GM23248 (cell line): ENCODE results near the gene FSIP1. TPM values are rescaled to one million over a fixed set of nuclear protein-coding genes. Genes with fewer than 3 reads are reported as not detected.

Source experiments
- DNase-seq: peaks from one replicate; pipeline ENCODE4 v3.0.0-alpha.2; 2015
- H2AFZ ChIP-seq: fragments of 200-600 bp; sonication (generic); 2 replicates; pipeline ENCODE4 v1.6.1; 2016; ENCODE audit warnings: antibody characterized with exemption
- H3F3A ChIP-seq: fragments of 200-600 bp; sonication (generic); 2 replicates; pipeline ENCODE4 v1.6.1; 2016; ENCODE audit warnings: mild to moderate bottlenecking, antibody characterized with exemption, mixed run types; ENCODE audit not compliant: insufficient read depth
- H3K27ac ChIP-seq: fragments of 200-600 bp; sonication (generic); 2 replicates; pipeline ENCODE4 v1.5.1; 2016; ENCODE audit warnings: mild to moderate bottlenecking
- H3K27me3 ChIP-seq: fragments of 200-600 bp; sonication (generic); replicated peaks from 2 replicates; pipeline ENCODE4 v1.6.1; 2016; ENCODE audit warnings: mild to moderate bottlenecking; ENCODE audit not compliant: insufficient read depth
- H3K36me3 ChIP-seq: fragments of 200-600 bp; sonication (generic); 2 replicates; pipeline ENCODE4 v1.6.1; 2016; ENCODE audit warnings: low read depth, mild to moderate bottlenecking
- H3K4me1 ChIP-seq: fragments of 200-600 bp; sonication (generic); 2 replicates; pipeline ENCODE4 v1.6.1; 2016; ENCODE audit warnings: mild to moderate bottlenecking; ENCODE audit not compliant: insufficient read depth
- H3K4me2 ChIP-seq: fragments of 200-600 bp; sonication (generic); one replicate; pipeline ENCODE4 v1.6.1; 2016; ENCODE audit warnings: mild to moderate bottlenecking; ENCODE audit not compliant: unreplicated experiment
- H3K4me3 ChIP-seq: fragments of 200-600 bp; sonication (generic); 2 replicates; pipeline ENCODE4 v1.5.1; 2016; ENCODE audit warnings: mild to moderate bottlenecking
- H3K79me2 ChIP-seq: fragments of 200-600 bp; sonication (generic); 2 replicates; pipeline ENCODE4 v1.6.1; 2016; ENCODE audit warnings: mild to moderate bottlenecking; ENCODE audit not compliant: insufficient read depth
- H3K9ac ChIP-seq: fragments of 200-600 bp; sonication (generic); 2 replicates; pipeline ENCODE4 v1.6.1; 2016; ENCODE audit warnings: mild to moderate bottlenecking
- H3K9me2 ChIP-seq: fragments of 200-600 bp; sonication (generic); 2 replicates; pipeline ENCODE4 v1.6.1; 2016; ENCODE audit warnings: mixed run types, mild to moderate bottlenecking, moderate library complexity; ENCODE audit not compliant: insufficient read depth
- H3K9me3 ChIP-seq: fragments of 200-600 bp; sonication (generic); one replicate; pipeline ENCODE4 v1.6.1; 2017; ENCODE audit warnings: low read depth
- H4K20me1 ChIP-seq: fragments of 200-600 bp; sonication (generic); 2 replicates; pipeline ENCODE4 v1.6.0; 2016; ENCODE audit not compliant: insufficient read depth
- EZH2 ChIP-seq: fragments of 200-600 bp; sonication (generic); IDR thresholded peaks from 2 replicates; pipeline ENCODE4 v1.6.1; 2018; ENCODE audit warnings: antibody characterized with exemption, mild to moderate bottlenecking; ENCODE audit not compliant: insufficient read depth, poor library complexity, severe bottlenecking
- EZH2phosphoT487 ChIP-seq: fragments of 200-600 bp; sonication (generic); IDR thresholded peaks from 2 replicates; pipeline ENCODE4 v1.6.1; 2018; ENCODE audit warnings: antibody characterized with exemption, moderate library complexity, mild to moderate bottlenecking, low read depth; ENCODE audit not compliant: insufficient read depth
- WGBS, 2 experiments: methylation state at CpG; one replicate each; pipeline ENCODE4 v1.1.6; 2015 to 2017; ENCODE audit warnings: low lambda C conversion rate in 2 of 2, low coverage in 1 of 2; ENCODE audit errors: missing lambda C conversion rate in 2 of 2; 5-methylcytosine and 5-hydroxymethylcytosine counted together
- in situ Hi-C: fragments of 300-500 bp; cut with MboI; formaldehyde crosslinking; loops from 2 replicates; pipeline ENCODE4 v1.15.0; 2020
- polyA plus RNA-seq: library from polyadenylated mRNA; unstranded; fragments of >200 nt; fragmentation: Nextera tagmentation; extraction: Ambion mirVana; gene quantifications from 2 replicates; pipeline ENCODE4 v1.2.1, GENCODE V29; 2016
- total RNA-seq: library from RNA; depleted of rRNA; stranded (reverse); fragments of >200 nt; shearing (Covaris generic); gene quantifications from 2 replicates; pipeline ENCODE4 v1.2.3, GENCODE V29; 2014; rRNA removed

FSIP1 gene
- total and polyA plus RNA-seq, 2 experiments from 2014 or later: 2.4 TPM

DNA sequence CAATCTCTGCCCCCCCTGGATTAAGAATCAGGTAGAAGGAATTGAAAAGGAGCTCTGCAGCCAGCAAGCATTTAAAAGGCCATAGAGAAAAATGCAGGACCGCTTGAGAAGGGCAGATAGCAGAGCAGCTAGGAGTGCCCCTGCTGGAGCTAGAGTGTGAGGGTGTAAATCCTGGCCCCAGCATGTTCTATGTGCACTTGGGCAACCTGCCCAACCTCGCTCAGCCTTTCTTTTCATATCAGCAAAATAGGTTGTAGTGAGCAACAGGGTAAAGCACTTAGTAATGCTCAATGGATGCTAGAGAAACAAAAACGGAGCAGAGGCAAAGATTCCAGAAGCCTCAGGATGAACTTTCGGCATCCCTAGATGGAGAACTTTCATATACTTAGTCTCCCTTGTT lies 226.8 kb downstream of the FSIP1 start:
- TF ChIP-seq EZH2: no peak
- no peak for TF ChIP-seq EZH2phosphoT487
- in situ Hi-C loops: no loop called here

DNA sequence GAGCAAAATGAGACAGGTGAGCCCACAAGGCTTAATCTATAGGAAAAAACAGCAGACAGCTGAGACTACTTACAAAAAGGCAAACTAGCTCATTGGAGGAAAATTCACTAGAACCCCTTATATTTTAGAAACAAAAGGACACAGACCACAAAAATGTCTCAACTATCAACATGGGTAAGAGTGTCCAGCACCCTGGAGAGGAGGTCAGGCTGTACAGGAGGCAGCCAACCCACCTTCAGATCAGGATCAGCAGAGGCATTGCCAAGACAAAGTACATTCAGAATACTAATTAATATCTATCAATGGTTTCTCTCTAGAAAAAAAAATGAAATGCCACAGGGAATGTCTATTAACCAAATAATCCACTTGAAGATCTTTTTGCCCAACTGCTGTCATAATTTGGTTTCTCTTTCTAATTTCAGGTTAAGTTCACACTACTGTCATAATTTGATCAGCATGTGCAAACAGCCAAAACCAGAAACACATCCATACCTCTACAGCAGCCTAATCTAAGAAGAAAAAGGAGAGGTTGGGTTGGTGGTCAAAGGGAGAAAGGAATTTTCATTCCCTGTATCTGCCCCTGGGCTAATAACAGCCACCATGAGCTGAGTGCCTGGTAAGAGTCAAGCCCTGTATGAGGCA lies 227.8 kb downstream of the FSIP1 start:
- no peak overlapping the region for H3K27ac ChIP-seq
- H3K4me1 ChIP-seq: no peaks in the 10 kb centered on the region
- no peaks in the 10 kb centered on the region for H4K20me1 ChIP-seq
- no peaks in the 10 kb centered on the region for H3F3A ChIP-seq
- no peaks in the 10 kb centered on the region for H3K9me2 ChIP-seq
- no peak overlapping the region for H3K4me3 ChIP-seq
- no peak for DNase-seq
- H3K79me2 ChIP-seq: no peaks in the 10 kb centered on the region
- H2AFZ ChIP-seq: no peak overlapping the region
- no peak overlapping the region for H3K4me2 ChIP-seq
- H3K27me3 ChIP-seq: no peaks in the 10 kb centered on the region
- H3K36me3 ChIP-seq: no peaks in the 10 kb centered on the region
- no peaks in the 10 kb centered on the region for H3K9me3 ChIP-seq
- no peak overlapping the region for H3K9ac ChIP-seq
- in situ Hi-C loops: no loop called here
- TF ChIP-seq EZH2phosphoT487 (no peak), EZH2 (no peak)

More for the DNA sequence above, 226.8 kb downstream of the FSIP1 start:
- Histone ChIP-seq H3K9me3 (no peaks in the 10 kb centered on the region), H3K9ac (no peak overlapping the region), H3K9me2 (no peaks in the 10 kb centered on the region), H3K4me3 (no peak overlapping the region), H3K27me3 (no peaks in the 10 kb centered on the region), H3K27ac (no peak overlapping the region), H4K20me1 (no peaks in the 10 kb centered on the region), H3F3A (no peaks in the 10 kb centered on the region), H3K36me3 (no peaks in the 10 kb centered on the region), H3K79me2 (no peaks in the 10 kb centered on the region), H3K4me2 (no peak overlapping the region), H2AFZ (no peak overlapping the region), H3K4me1 (no peaks in the 10 kb centered on the region)
- 91 to 94% methylated on average over 4 of the region's 4 CpGs for WGBS, 2 experiments
- no peak for DNase-seq

DNA sequence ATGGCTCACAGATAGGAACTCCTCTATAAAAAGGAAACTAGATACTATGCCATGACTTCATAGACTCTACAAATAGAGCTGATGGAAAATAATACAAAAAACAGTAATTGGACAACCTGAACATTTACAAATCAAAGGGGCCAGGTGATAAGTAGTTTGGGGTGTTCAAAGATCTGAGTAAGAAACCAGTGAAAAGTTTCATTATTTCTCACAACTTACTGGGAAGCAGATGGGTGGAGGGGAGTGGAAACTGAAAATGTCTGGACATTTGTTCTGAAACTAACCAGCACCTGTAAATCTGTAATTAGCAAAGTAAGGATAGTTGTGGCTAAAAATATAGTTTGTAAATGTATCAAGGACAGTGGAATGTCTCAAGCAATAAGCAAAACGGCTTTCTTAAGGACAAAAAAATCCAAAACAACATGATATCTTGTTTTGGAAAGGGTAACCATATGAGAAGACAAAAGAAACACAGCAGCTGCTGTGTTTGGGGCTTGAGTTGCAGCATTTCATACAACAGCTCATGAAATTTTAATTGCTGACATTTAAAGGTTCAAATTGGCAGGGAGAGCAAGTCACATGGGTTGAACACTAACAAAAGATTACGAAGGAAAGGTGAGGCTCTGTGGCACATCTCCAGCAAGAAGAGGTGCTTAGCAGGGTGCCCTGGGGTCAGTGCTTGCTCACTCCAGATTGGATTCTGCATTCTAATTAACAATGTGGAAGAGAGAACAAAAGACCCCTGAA lies 228.5 kb downstream of the FSIP1 start:
- TF ChIP-seq EZH2: no peak
- no peak for TF ChIP-seq EZH2phosphoT487
- whole genome bisulfite sequencing, 2 experiments: 33 to 45% methylated on average over 2 of the region's 2 CpGs
- Histone ChIP-seq H3K79me2 (no peaks in the 10 kb centered on the region), H3F3A (no peaks in the 10 kb centered on the region), H3K27ac (no peak overlapping the region), H3K9me3 (no peaks in the 10 kb centered on the region), H3K4me3 (no peak overlapping the region), H3K4me2 (no peak overlapping the region), H3K9ac (no peak overlapping the region), H3K9me2 (no peaks in the 10 kb centered on the region), H3K4me1 (no peaks in the 10 kb centered on the region), H3K36me3 (no peaks in the 10 kb centered on the region), H3K27me3 (no peaks in the 10 kb centered on the region), H2AFZ (no peak overlapping the region; the same call in 1 of the 2 replicates), H4K20me1 (no peaks in the 10 kb centered on the region)
- in situ Hi-C loops: no loop called here
- no peak for DNase-seq

DNA sequence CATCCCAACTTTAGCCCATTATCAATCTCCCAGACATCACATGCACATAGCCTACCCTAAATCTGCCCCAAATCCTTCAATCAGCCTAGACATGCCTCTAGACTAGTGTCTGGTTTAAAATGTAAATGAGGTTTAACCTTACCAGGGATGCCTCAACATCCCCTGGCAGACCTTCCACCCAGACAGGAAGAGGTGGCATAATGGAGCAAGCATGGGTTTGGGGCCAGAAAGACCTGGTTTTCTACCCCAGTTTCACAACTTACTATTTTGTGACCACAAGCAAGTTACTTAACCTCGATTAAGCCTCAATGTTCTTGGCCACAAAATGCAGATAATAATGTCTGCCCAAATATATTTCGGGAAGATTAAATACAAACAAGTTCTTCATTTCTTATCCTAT lies 230.1 kb downstream of the FSIP1 start:
- no peak for DNase-seq
- Histone ChIP-seq H3F3A (no peaks in the 10 kb centered on the region), H3K27me3 (no peaks in the 10 kb centered on the region), H3K4me2 (no peak overlapping the region), H3K9ac (no peak overlapping the region), H2AFZ (no peak overlapping the region), H4K20me1 (no peaks in the 10 kb centered on the region), H3K4me3 (no peak overlapping the region), H3K36me3 (no peaks in the 10 kb centered on the region), H3K9me3 (no peaks in the 10 kb centered on the region), H3K79me2 (no peaks in the 10 kb centered on the region), H3K4me1 (no peaks in the 10 kb centered on the region), H3K9me2 (no peaks in the 10 kb centered on the region), H3K27ac (no peak overlapping the region)
- TF ChIP-seq EZH2phosphoT487: no peak
- no peak for TF ChIP-seq EZH2
- WGBS, 2 experiments: 53 to 56% methylated on average over 2 of the region's 2 CpGs
- in situ Hi-C loops: no loop called here

DNA sequence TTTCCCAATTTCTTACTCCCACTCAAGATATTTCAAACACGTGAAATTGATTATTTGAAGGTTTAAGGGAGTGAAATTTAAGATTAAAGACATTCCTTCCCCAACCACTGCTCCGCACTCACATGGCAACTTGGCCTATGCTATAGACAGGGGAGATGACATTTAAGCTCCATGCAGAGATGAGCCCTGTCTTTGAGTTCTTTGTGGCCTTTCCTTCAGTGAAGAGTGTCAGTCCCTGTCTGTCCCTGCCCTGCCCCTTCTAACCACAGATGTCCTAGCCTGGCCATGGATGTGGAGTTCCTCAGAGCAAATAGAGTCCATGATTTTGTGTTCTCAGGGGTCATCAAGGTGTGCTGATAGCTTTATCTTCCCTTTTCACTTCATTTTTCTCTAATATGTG lies 231.2 kb downstream of the FSIP1 start:
- H3K27ac ChIP-seq: no peak overlapping the region
- H3K4me2 ChIP-seq: no peak overlapping the region
- TF ChIP-seq EZH2phosphoT487: no peak
- H3K9me3 ChIP-seq: no peaks in the 10 kb centered on the region
- no peak overlapping the region for H2AFZ ChIP-seq
- H3K9me2 ChIP-seq: no peaks in the 10 kb centered on the region
- DNase-seq: no peak
- no peak overlapping the region for H3K9ac ChIP-seq
- no peaks in the 10 kb centered on the region for H3K4me1 ChIP-seq
- H3K79me2 ChIP-seq: no peaks in the 10 kb centered on the region
- no peak overlapping the region for H3K4me3 ChIP-seq
- H3F3A ChIP-seq: no peaks in the 10 kb centered on the region
- 68 to 71% methylated on average over 2 of the region's 2 CpGs for WGBS, 2 experiments
- no peaks in the 10 kb centered on the region for H3K36me3 ChIP-seq
- in situ Hi-C loops: no loop called here
- H3K27me3 ChIP-seq: no peaks in the 10 kb centered on the region
- no peaks in the 10 kb centered on the region for H4K20me1 ChIP-seq

Other genes with a start within 250 kb of the FSIP1 start
- 7,697 and 8,549 TPM in 2 replicates for gene THBS1, start 201.8 kb downstream of the FSIP1 start, total RNA-seq
- 2,858 and 2,877 TPM in 2 replicates for gene THBS1, start 201.8 kb downstream of the FSIP1 start, polyA plus RNA-seq
- 254 and 307 TPM in 2 replicates for gene GPR176, start 137.4 kb upstream of the FSIP1 start, total RNA-seq
- 156 and 161 TPM in 2 replicates for gene GPR176, start 137.4 kb upstream of the FSIP1 start, polyA plus RNA-seq
- gene EIF2AK4, start 151.3 kb upstream of the FSIP1 start, total RNA-seq: 54.6 and 74.1 TPM in 2 replicates
- gene EIF2AK4, start 151.3 kb upstream of the FSIP1 start, polyA plus RNA-seq: 79.3 and 79.8 TPM in 2 replicates